HuH-7.5 (cell line): ENCODE data around the gene SOCS2.
"Not testable (repeated sequence)": the region's sequence is repeated elsewhere in the genome, so short reads cannot be mapped to it uniquely, and the experiment has no call there.

ENCODE experiments used
- DNase-seq: peaks from one replicate; pipeline ENCODE4 v3.0.0; 2011; ENCODE audit warnings: low spot score

SOCS2 gene, protein sequence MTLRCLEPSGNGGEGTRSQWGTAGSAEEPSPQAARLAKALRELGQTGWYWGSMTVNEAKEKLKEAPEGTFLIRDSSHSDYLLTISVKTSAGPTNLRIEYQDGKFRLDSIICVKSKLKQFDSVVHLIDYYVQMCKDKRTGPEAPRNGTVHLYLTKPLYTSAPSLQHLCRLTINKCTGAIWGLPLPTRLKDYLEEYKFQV

DNA sequence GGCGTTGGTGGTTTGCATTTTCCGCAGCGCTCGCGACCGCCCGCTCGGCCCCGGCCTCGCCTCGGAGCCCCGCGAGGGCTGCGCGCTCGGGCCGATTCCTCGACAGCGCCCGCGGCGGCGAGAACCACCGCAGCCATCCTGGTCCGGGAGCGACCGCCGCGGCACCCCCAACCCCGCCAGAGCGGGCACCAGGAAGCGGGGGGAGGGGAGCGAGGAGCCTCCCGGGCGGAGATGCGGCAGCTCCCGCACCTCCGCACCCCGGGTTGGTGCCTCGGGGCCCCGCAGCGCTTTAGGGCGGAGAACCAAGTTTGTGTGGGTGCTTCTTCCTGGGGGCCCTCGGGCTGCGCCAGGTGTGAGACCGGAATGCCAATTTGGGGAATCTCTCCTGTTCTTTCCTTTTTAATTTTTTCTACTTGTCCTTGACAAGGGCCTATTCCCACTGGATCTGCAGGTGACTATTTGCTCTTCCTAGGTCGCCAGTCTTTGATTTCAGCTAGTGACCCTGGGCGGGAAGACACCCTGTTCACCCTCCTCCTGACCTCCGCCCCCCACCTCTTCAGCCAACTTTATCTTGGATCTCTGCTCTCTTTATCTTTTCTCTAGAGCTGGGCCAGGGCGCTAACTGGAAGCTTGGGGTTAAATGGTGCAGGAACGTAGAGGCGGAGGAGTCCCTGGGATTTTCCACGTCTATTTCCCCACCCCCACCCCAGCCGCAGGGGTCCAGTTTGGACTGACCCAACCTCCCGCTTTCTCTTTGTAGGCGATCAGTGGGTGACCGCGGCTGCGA, at the start of gene SOCS2:
TSS of gene SOCS2 (plus strand) at position 751 of the 787 bp plus-strand sequence. CDS start 223 bp downstream, outside the sequence.
- DNase-seq = peak; percentile 28

DNA sequence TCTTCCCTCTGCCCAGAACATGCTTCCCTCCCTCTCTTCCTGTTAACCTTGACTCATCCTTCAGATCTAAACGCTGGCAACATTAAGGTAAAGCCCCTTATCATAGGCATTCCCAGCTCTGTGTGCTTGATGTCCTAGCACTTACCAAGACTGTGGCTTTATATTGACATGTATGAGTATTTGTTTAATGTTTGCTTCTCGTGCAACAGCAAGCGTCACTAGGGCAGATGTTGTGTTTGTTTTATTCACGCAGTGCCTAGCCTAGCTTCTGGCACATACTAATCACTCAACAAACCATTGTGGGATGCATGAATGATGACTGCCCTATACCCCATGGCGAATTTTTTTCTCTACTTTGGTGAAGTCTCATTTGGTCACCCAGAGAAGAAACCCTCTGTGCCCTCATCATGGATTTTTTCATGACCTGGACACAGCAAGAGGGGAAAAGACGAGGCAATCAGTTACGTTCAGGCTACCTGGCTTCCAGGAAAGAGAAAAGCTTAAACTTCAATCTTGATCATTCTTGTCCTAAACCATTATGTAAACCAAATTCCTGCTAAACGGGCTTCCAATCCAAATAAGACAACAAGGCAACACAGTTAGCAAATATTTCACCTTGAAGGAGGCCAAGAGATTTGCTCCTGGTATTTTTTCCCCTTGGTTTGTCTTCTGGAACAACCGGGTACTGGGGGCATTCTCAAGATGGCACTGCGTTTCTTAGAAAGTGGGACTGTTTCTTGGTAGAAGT, 47.9 kb upstream of the SOCS2 start:
- no peak for DNase-seq

- DNase-seq = no peak
These were observed 45.6 kb upstream of the SOCS2 start for GRCh38 chr12:93526786-93527428.

- DNase-seq = no peak
These were observed 42.1 kb upstream of the SOCS2 start for GRCh38 chr12:93530358-93530757.

DNA sequence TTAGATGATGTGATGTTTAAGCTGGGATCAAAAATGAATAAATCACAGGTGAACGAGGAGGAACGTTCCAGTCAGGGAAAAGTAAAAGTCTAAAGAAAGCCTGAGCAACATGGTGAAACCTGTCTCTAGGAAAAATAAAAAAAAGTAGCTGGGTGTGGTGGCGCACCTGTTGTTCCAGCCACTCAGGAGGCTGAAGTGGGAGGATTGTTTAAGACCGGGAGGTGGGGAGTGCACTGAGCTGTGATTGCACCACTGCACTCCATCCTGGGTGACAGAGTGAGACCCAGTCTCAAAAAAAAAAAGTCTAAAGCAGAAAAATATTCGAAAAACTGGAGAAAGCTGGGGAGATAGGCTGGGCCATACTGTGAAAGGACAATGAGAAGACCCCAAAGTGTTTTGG, 39.2 kb upstream of the SOCS2 start:
- no peak for DNase-seq

- DNase-seq = no peak
These were observed 36.2 kb upstream of the SOCS2 start for GRCh38 chr12:93536111-93536765.

GRCh38 chr12:93536766-93537488, 35.5 kb upstream of the SOCS2 start:
- no peak for DNase-seq

DNA sequence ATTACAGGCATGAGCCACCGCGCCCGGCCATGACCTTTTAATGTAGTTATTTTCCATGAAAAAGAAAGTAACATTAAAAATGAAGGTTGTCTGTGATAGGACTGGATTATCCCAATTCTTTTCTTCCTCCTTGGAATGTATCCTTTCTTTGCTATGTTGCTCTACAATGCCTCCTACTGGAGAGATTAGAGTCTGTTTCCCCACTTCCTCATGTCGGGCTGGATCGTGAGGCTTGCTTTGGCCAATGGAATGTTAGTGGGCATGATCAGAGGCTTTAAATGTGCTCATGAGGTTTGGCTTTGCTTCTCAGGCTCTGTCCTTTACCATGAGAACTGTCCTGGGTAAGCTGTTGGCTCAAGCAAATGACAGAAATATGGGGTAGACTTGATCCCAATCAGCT, 34.7 kb upstream of the SOCS2 start:
- DNase-seq = no peak

- no peak for DNase-seq
These were observed 32.7 kb upstream of the SOCS2 start for GRCh38 chr12:93539821-93540220.

DNA sequence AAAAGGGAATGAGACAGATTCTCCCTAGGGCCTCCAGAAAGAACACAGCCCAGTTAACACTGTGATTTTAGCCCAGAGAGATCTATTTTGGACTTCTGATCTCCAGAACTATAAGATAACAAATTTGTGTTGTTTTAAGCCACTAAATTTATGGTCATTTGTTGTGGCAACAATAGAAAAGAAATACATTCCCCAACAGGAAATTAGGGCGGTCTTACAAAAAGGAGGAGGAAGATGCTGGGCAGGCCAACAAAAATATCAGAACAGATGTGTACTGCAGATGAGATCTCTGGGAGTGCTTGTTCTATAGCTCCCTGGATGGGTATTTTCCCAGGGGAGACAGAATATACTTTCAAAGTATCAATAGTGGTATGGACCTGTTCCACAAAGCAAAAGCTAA, 32.0 kb upstream of the SOCS2 start:
- no peak for DNase-seq

GRCh38 chr12:93541578-93542225, 30.8 kb upstream of the SOCS2 start:
- no peak for DNase-seq

- DNase-seq = no peak
These were observed 24.7 kb upstream of the SOCS2 start for GRCh38 chr12:93547778-93548177.

- DNase-seq = no peak
These were observed 23.3 kb upstream of the SOCS2 start for GRCh38 chr12:93549174-93549573.

DNA sequence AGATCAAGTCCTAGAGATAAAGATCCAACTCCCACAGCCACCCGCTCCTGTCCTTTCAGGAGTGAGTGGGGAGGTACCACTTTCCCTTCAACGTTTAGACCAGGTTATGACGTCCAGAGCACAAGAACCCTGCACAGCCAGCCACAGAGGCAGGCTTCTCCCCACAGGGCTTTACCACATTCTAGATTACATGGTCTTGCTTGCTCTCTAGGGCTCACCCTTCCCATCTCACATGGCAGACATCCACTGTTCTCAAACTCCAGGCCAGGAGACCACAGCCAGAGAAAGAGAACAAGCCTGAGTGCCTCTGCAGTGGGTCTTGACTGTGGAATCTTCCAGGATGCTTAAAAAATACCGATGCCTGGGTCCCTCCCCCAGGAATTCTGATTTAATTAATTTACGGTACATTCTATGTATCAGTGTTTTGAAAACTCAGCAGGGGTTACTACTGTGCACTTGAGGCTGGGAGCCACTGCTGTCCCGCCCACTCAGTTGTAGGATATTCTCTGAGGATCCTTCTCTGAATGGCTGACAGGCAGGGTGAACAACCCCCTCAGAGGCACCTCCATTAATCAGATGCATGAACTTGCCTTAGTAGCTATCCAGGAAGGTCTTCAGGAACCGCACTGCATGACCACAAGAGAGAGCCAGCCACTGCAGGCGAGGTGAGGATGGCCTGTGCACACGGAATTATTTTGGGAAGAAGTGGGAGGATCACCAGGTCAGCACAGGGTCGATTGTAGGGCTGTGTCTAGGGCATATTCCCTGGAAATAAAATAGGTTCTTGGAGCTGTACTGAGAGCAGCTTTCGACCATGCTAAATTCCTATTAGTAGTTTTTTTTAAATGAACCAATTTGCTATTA, 21.5 kb upstream of the SOCS2 start:
- DNase-seq = no peak

GRCh38 chr12:93552427-93552826, 20.0 kb upstream of the SOCS2 start:
- DNase-seq = no peak

- DNase-seq = not testable (repeated sequence)
These were observed 14.6 kb upstream of the SOCS2 start for GRCh38 chr12:93557879-93558278.

GRCh38 chr12:93558685-93559084, 13.8 kb upstream of the SOCS2 start:
- DNase-seq = not testable (repeated sequence)

- DNase-seq = peak; percentile 74
These were observed 8.5 kb upstream of the SOCS2 start for GRCh38 chr12:93563807-93564538.

DNA sequence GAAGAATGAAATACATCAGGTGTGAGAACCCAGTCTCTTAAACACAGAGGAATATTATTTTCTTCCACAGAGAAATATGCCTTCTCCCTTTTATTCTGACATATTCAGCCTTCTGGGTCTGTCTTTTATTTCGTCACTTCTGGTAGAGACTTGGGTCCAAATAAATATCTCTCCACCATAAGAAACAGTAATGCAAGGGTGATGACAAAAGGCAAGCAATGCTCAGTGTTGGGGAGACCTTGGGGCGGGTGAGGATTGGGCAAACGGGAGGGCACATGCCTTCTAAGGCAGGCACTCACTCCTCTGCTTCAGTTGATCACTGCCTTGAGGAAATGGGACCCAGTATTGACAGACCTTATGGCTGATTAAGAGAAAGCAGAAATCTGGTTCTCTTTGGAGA, 6.7 kb upstream of the SOCS2 start:
- no peak for DNase-seq
